SKM-1 (cell line): ENCODE data around the gene PAX5.

Source experiments
- DNase-seq: peaks from one replicate; lab custom pipeline; 2025; ENCODE audit not compliant: unreplicated experiment; lab: John Stamatoyannopoulos, UW

PAX5 gene

GRCh38 chr9:37037503-37038301 lies 3.6 kb upstream of the PAX5 start:
- no peak for DNase-seq

GRCh38 chr9:37036776-37037502 lies 2.9 kb upstream of the PAX5 start:
- no peak for DNase-seq

- DNase-seq: no peak
Observed at GRCh38 chr9:37036371-37036775, 2.3 kb upstream of the PAX5 start.

GRCh38 chr9:37035648-37036370 lies 1.7 kb upstream of the PAX5 start:
- no peak for DNase-seq

- DNase-seq: no peak
Observed at GRCh38 chr9:37034938-37035647, 1.0 kb upstream of the PAX5 start.

- no peak for DNase-seq
Observed at GRCh38 chr9:37034305-37034937, 353 bp upstream of the PAX5 start.

- no peak for DNase-seq
Observed at GRCh38 chr9:37033141-37033540, 927 bp downstream of the PAX5 start.

- no peak for DNase-seq
Observed at GRCh38 chr9:37032713-37033112, 1.4 kb downstream of the PAX5 start.

- DNase-seq: no peak
Observed at GRCh38 chr9:37031902-37032301, 2.2 kb downstream of the PAX5 start.

GRCh38 chr9:37031081-37031480 lies 3.0 kb downstream of the PAX5 start:
- no peak for DNase-seq

GRCh38 chr9:37030611-37030939 lies 3.5 kb downstream of the PAX5 start:
- DNase-seq: no peak

GRCh38 chr9:37029776-37030610 lies 4.1 kb downstream of the PAX5 start:
- DNase-seq: no peak

GRCh38 chr9:37029304-37029775 lies 4.7 kb downstream of the PAX5 start:
- no peak for DNase-seq

GRCh38 chr9:37028420-37029031 lies 5.5 kb downstream of the PAX5 start:
- no peak for DNase-seq

- DNase-seq: no peak
Observed at GRCh38 chr9:37027582-37028419, 6.3 kb downstream of the PAX5 start.

GRCh38 chr9:37026931-37027581 lies 7.0 kb downstream of the PAX5 start:
- no peak for DNase-seq

GRCh38 chr9:37026113-37026930 lies 7.7 kb downstream of the PAX5 start:
- DNase-seq: no peak
